22Rv1 (cell line): ENCODE results near the gene KRTAP10-9.

Experiments used
- ZFX ChIP-seq: fragments of 450-650 bp; IDR thresholded peaks from 2 replicates; pipeline ENCODE4 v1.6.1; 2017; ENCODE audit warnings: antibody characterized with exemption, borderline replicate concordance
- TF ChIP-seq, protein P1 (sequence below): fragments of 450-650 bp; IDR thresholded peaks from 2 replicates; pipeline ENCODE4 v1.5.1; 2017; ENCODE audit warnings: mild to moderate bottlenecking

DNA sequence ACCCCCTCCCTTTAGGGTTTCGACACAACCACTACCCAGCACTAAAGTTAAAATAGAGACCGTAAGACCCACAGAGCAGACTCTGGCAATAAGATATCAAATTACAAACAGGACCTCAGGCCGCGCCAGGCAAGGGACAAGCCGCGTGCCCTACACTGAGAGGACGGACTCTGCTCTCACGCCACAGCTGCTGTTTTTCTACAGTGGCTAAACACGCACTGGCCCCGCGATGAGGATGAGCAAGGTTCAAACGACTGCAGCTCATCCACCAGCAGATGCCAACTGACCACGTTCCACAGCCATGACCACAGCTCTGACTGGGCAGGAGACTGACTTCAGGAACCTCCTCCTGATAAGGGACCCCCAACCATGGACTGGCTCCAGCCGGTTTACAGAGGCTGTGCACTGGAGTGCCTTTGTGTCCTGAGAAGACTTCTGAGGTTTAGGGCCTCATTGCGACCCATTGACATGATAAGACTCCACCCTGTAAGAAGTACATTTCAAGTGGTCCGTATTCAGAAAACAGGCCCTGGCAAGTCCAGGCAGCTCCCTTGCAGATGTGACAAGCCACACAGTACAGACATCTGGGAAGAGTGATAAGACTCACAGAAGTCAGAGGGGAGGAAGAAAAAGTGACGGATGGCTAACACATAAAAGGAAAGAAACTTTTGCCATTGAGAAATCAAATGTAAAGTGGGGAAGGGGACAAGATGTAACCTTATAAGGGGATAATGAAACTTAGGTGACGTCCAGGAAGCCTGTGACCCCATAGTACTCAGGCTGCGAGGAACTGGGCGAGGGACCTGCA lies 33.1 kb upstream of the KRTAP10-9 start:
- TF ChIP-seq, protein P1, sequence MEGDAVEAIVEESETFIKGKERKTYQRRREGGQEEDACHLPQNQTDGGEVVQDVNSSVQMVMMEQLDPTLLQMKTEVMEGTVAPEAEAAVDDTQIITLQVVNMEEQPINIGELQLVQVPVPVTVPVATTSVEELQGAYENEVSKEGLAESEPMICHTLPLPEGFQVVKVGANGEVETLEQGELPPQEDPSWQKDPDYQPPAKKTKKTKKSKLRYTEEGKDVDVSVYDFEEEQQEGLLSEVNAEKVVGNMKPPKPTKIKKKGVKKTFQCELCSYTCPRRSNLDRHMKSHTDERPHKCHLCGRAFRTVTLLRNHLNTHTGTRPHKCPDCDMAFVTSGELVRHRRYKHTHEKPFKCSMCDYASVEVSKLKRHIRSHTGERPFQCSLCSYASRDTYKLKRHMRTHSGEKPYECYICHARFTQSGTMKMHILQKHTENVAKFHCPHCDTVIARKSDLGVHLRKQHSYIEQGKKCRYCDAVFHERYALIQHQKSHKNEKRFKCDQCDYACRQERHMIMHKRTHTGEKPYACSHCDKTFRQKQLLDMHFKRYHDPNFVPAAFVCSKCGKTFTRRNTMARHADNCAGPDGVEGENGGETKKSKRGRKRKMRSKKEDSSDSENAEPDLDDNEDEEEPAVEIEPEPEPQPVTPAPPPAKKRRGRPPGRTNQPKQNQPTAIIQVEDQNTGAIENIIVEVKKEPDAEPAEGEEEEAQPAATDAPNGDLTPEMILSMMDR: no peak
- no peak for TF ChIP-seq ZFX
